ENCODE data around the gene SH3PXD2A.

The SH3PXD2A gene

GRCh38 chr10:103580430-103580829 lies 274.9 kb downstream of the SH3PXD2A start:
- no peak for DNase-seq

- DNase-seq, result no peak
Measured at GRCh38 chr10:103580011-103580410, 275.4 kb downstream of the SH3PXD2A start.

- DNase-seq, result no peak
Measured at GRCh38 chr10:103578782-103579382, 276.5 kb downstream of the SH3PXD2A start.

GRCh38 chr10:103576862-103577261 lies 278.5 kb downstream of the SH3PXD2A start:
- DNase-seq, result no peak

- DNase-seq, result no peak
Measured at GRCh38 chr10:103576076-103576471, 279.3 kb downstream of the SH3PXD2A start.

GRCh38 chr10:103575416-103576075 lies 279.8 kb downstream of the SH3PXD2A start:
- no peak for DNase-seq

GRCh38 chr10:103574097-103575061 lies 281.0 kb downstream of the SH3PXD2A start:
- no peak for DNase-seq

GRCh38 chr10:103573205-103573487 lies 282.2 kb downstream of the SH3PXD2A start:
- DNase-seq, result no peak

- no peak for DNase-seq
Measured at GRCh38 chr10:103572347-103573204, 282.8 kb downstream of the SH3PXD2A start.

- DNase-seq, result no peak
Measured at GRCh38 chr10:103571656-103571975, 283.8 kb downstream of the SH3PXD2A start.

- no peak for DNase-seq
Measured at GRCh38 chr10:103570844-103571655, 284.3 kb downstream of the SH3PXD2A start.

- DNase-seq, result no peak
Measured at GRCh38 chr10:103569896-103570295, 285.5 kb downstream of the SH3PXD2A start.

GRCh38 chr10:103568505-103568904 lies 286.9 kb downstream of the SH3PXD2A start:
- no peak for DNase-seq

- no peak for DNase-seq
Measured at GRCh38 chr10:103566536-103566935, 288.8 kb downstream of the SH3PXD2A start.

- DNase-seq, result no peak
Measured at GRCh38 chr10:103564776-103565520, 290.4 kb downstream of the SH3PXD2A start.

GRCh38 chr10:103564116-103564501 lies 291.3 kb downstream of the SH3PXD2A start:
- DNase-seq, result no peak

- DNase-seq, result no peak
Measured at GRCh38 chr10:103563231-103564115, 291.9 kb downstream of the SH3PXD2A start.

GRCh38 chr10:103562383-103562782 lies 293.0 kb downstream of the SH3PXD2A start:
- no peak for DNase-seq

- no peak for DNase-seq
Measured at GRCh38 chr10:103560886-103561285, 294.5 kb downstream of the SH3PXD2A start.

- no peak for DNase-seq
Measured at GRCh38 chr10:103559776-103560175, 295.6 kb downstream of the SH3PXD2A start.
